ENCODE results near the gene SF3A2.
A peak's percentile ranks its signal among the peaks of the same experiment; 100 is the strongest.
"Not testable (repeated sequence)": the region's sequence is repeated elsewhere in the genome, so short reads cannot be mapped to it uniquely, and the experiment has no call there.

The SF3A2 gene

GRCh38 chr19:2236314-2237050 lies at the start of gene SF3A2, which contains the start of gene PLEKHJ1:
Gene SF3A2 (plus strand): TSS chr19:2236824. CDS start chr19:2243419, 6,595 bp downstream.
Gene PLEKHJ1 (minus strand): TSS chr19:2236329. CDS start chr19:2236248, 81 bp downstream.
- DNase-seq (ENCODE audit: low read depth in 2 of 2) = peak; percentile 96 to 97

GRCh38 chr19:2187159-2187558 lies 49.5 kb upstream of the SF3A2 start:
- DNase-seq (ENCODE audit: low read depth in 2 of 2) = no peak

- peak in 1 of 2 donors; percentile 21 for DNase-seq (ENCODE audit: low read depth in 2 of 2)
Observed at GRCh38 chr19:2188708-2189385, 47.8 kb upstream of the SF3A2 start.

- no peak for DNase-seq (ENCODE audit: low read depth in 2 of 2)
Observed at GRCh38 chr19:2189880-2190279, 46.7 kb upstream of the SF3A2 start.

- DNase-seq (ENCODE audit: low read depth in 2 of 2) = no peak
Observed at GRCh38 chr19:2190848-2191455, 45.7 kb upstream of the SF3A2 start.

- no peak for DNase-seq (ENCODE audit: low read depth in 2 of 2)
Observed at GRCh38 chr19:2191456-2192310, 44.9 kb upstream of the SF3A2 start.

GRCh38 chr19:2192862-2193261 lies 43.8 kb upstream of the SF3A2 start:
- DNase-seq (ENCODE audit: low read depth in 2 of 2) = no peak

GRCh38 chr19:2193807-2194206 lies 42.8 kb upstream of the SF3A2 start:
- DNase-seq (ENCODE audit: low read depth in 2 of 2) = no peak

- DNase-seq (ENCODE audit: low read depth in 2 of 2) = no peak
Observed at GRCh38 chr19:2194513-2195078, 42.0 kb upstream of the SF3A2 start.

- DNase-seq (ENCODE audit: low read depth in 2 of 2) = no peak
Observed at GRCh38 chr19:2195361-2195760, 41.3 kb upstream of the SF3A2 start.

GRCh38 chr19:2195914-2196313 lies 40.7 kb upstream of the SF3A2 start:
- no peak for DNase-seq (ENCODE audit: low read depth in 2 of 2)

GRCh38 chr19:2197270-2197669 lies 39.4 kb upstream of the SF3A2 start:
- no peak for DNase-seq (ENCODE audit: low read depth in 2 of 2)

- no peak for DNase-seq (ENCODE audit: low read depth in 2 of 2)
Observed at GRCh38 chr19:2198317-2198716, 38.3 kb upstream of the SF3A2 start.

- DNase-seq (ENCODE audit: low read depth in 2 of 2) = no peak
Observed at GRCh38 chr19:2199215-2199614, 37.4 kb upstream of the SF3A2 start.

GRCh38 chr19:2199861-2200623 lies 36.6 kb upstream of the SF3A2 start:
- DNase-seq (ENCODE audit: low read depth in 2 of 2) = no peak

GRCh38 chr19:2200624-2201294 lies 35.9 kb upstream of the SF3A2 start:
- DNase-seq (ENCODE audit: low read depth in 2 of 2) = not testable (repeated sequence)

GRCh38 chr19:2201473-2202148 lies 35.0 kb upstream of the SF3A2 start:
- DNase-seq (ENCODE audit: low read depth in 2 of 2) = no peak

GRCh38 chr19:2202366-2202765 lies 34.3 kb upstream of the SF3A2 start:
- DNase-seq (ENCODE audit: low read depth in 2 of 2) = no peak

GRCh38 chr19:2207008-2207407 lies 29.6 kb upstream of the SF3A2 start:
- DNase-seq (ENCODE audit: low read depth in 2 of 2) = no peak
